C4-2B (cell line): Measurements from ENCODE around the gene CCDC92B.

Source experiments
- H3K27ac ChIP-seq: fragments of 450-650 bp; 2 replicates; pipeline ENCODE4 v1.5.1; 2017
- ZFX ChIP-seq: fragments of 450-650 bp; IDR thresholded peaks from 2 replicates; pipeline ENCODE4 v1.6.1; 2017
- TF ChIP-seq, protein P1 (sequence below): fragments of 450-650 bp; conservative IDR thresholded peaks from 2 replicates; pipeline ENCODE4 v1.5.1; 2017; ENCODE audit warnings: mild to moderate bottlenecking

The CCDC92B gene

DNA sequence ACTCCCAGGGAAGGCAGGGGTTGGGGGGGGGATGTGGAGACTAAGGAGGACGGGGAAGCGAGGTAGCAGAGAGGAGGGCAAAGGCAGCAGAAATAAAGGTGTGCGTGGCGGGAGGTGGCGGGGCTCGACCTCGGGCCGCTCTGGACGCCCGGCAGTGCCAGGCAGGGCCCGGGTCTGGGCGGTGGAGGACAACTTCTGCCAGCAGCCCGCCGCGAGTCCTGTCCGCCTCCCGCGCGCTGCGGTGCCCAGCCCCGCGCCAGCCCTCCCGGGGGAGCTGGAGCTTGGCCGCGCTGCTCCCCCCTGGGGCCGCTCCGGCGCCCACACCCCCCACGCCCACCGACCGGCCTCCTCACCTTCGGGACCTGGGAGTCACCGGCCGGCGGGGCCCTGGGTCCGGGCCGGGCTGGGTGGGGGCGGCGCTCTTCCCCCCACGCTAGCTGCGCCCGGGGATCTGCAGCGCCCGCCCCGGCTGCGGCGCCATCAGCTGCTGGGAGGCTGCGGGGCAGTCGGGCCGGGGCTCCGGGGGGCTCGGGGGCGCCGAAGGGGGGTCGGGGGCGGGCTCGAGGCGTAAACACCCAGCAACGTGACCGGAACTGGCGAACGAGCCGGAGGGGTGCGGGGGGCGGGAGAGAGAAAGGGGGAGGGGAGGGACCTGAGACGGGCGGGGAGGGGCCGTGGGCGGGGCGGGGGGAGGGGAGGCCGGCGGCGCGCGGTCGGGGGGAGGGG is at the start of gene CCDC92B:
Gene CCDC92B, minus strand, starts transcription at position 595 of the 726 bp plus-strand sequence. CDS start 14,507 bp downstream, outside the sequence.
- no peak within 1 kb of the TSS for H3K27ac ChIP-seq
- TF ChIP-seq ZFX: no peak
- TF ChIP-seq, protein P1, sequence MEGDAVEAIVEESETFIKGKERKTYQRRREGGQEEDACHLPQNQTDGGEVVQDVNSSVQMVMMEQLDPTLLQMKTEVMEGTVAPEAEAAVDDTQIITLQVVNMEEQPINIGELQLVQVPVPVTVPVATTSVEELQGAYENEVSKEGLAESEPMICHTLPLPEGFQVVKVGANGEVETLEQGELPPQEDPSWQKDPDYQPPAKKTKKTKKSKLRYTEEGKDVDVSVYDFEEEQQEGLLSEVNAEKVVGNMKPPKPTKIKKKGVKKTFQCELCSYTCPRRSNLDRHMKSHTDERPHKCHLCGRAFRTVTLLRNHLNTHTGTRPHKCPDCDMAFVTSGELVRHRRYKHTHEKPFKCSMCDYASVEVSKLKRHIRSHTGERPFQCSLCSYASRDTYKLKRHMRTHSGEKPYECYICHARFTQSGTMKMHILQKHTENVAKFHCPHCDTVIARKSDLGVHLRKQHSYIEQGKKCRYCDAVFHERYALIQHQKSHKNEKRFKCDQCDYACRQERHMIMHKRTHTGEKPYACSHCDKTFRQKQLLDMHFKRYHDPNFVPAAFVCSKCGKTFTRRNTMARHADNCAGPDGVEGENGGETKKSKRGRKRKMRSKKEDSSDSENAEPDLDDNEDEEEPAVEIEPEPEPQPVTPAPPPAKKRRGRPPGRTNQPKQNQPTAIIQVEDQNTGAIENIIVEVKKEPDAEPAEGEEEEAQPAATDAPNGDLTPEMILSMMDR: no peak

DNA sequence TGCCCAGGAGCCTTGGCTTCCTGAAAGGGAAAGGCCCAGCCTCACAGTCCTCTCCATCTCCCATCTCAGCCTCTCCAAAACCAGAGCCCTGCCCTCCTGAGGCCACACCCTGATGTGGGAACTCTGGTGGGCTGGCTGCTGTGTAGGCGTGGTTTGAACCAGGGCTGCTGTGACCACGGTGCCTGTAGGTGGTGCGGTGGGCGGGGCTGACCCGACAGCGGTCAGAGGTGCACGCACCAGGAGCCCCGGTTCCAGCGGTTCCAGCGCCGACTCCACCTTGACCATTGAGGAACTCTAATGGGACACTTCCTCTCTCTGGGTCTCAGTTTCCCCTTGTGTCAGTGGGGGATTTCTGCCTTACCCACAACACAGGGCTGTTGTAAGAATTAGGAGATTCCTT is 49.2 kb upstream of the CCDC92B start:
- no peak overlapping the region for H3K27ac ChIP-seq
- TF ChIP-seq, protein P1: no peak
- TF ChIP-seq ZFX: no peak

DNA sequence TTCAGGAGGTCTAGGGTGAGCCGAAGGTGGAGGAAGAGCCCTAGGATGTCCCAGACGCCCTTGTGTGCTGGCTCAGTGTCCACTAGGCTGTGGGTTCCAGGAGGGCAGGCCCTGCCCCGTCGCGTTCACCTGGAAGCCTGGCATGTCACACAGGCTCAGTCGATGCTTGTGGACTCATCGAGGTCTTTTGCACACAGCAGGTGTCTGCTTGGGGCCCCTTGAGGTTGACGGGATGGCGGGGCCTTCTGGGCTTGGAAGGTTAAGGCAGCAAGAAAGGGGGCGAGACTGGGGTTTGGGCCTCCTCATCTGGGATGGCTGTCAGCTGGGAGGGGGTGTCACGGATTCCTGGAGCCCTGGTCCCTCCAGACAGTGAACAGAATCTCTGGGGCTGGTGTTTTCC is 48.7 kb upstream of the CCDC92B start:
- H3K27ac ChIP-seq: no peak overlapping the region
- TF ChIP-seq ZFX: no peak
- TF ChIP-seq, protein P1: no peak

DNA sequence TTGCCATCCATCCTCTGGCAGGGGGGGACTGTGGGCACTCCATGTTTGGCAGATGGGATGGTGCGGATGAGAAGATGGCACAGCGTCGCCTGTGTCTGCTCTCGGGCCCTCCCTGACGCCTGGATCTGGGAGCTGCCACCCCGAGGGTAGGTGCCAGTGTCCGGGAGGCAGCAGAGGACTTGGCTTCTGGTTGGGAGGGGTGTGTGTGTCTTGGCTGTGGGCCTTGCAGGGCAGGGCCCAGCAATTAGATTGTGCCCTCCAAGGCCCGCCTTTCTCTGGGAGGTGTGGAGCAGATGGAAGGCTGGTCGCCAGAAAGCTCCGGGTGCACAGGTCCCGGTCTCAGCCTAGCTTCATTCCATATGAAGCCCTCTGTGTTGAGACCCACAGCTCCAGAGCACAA is 48.2 kb upstream of the CCDC92B start:
- peak overlapping the region; percentile 1; the same call in 1 of the 2 replicates for H3K27ac ChIP-seq
- TF ChIP-seq, protein P1: no peak
- TF ChIP-seq ZFX: no peak

DNA sequence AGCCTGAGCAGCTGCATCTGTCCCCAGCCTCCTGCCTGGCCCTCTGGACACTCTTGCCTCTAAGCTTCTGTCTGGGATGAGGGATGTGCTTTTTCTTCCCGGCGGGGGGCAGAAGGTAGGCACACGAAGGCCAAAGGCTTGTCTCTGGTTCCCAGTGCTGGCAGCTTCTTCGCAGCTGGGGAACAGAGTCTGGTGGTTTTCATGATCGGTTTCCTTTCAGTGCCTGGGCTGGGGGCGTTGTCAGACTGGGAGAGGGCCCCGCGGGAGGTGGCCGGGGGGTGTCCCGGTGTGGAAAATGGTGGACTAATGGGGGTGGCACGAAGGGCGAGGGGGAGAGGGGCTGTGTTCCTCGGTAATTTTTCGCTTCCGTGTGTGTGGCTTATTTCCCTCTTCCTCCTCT is 47.8 kb upstream of the CCDC92B start:
- H3K27ac ChIP-seq: peak overlapping the region; percentile 1; the same call in 1 of the 2 replicates
- TF ChIP-seq, protein P1: no peak
- no peak for TF ChIP-seq ZFX

DNA sequence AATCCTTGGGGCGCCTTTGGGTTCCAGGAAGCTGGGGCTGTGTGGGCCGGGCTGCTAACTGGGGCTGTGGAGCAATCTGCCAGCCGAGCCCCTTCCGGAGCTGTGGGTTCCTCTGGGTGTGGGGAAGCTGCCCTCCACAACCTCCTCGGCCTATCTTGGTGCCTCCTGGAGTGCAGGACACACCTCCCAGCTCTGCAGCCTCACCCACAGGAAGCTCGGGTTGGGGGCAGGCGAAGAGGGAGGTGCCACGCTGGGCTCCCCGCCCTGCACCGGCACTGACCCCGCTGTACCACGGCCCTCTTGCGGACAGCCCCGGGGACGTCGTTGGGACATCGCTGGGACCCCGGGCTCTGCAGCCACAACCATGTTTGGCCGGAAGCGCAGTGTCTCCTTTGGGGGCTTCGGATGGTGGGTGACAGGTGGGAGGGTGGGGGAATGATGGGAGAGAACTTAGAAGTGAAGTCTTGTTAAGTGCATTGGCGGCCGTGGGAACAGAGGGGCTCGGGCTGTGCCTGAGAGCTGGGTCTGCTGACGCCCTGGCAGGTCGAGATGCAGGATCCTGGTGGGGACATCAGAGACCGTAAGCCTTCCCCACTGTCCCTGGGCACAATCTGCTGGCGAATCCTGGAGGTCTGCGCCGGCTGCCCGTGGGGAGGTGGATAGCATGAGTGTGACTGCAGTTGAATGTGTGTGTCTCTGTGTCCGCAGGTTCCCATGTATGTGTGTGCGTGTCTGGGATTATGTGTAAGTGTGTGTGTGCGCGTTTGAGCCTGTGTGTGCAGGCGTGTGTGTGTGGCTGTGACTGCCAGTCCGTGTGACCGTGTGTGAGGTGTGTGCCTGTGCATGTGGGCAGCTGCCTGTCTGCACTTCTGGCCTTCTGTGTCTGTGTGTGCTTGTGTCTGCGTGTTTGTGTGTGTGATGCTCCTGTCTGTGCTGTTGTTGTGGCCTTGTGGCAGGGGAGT is 47.0 kb upstream of the CCDC92B start, which contains the start of gene RAP1GAP2:
Gene RAP1GAP2, plus strand, starts transcription at position 275 of the 962 bp plus-strand sequence. Its CDS starts 90 bp downstream, at position 365.
- TF ChIP-seq, protein P1: no peak
- no peak for TF ChIP-seq ZFX
- H3K27ac ChIP-seq: peak within 1 kb of the TSS; percentile 1; the same call in 1 of the 2 replicates
